DOHH2 (cell line): Measurements from ENCODE around the gene PDE11A.

Experiments
- CTCF ChIP-seq: fragments of 200-600 bp; sonication (generic); IDR thresholded peaks from one replicate; pipeline ENCODE4 v1.5.1; 2014; ENCODE audit warnings: antibody characterized with exemption, mild to moderate bottlenecking, low read depth, low read length; ENCODE audit not compliant: poor library complexity, severe bottlenecking
- EZH2phosphoT487 ChIP-seq: fragments of 200-600 bp; sonication (generic); IDR thresholded peaks from 2 replicates; pipeline ENCODE4 v1.6.1; 2017; ENCODE audit warnings: borderline replicate concordance, mild to moderate bottlenecking, antibody characterized with exemption, low read length, moderate library complexity, mixed read lengths

- TF ChIP-seq CTCF = no peak
- no peak for TF ChIP-seq EZH2phosphoT487
These were observed 383.0 kb downstream of the PDE11A start for GRCh38 chr2:177689623-177690022.
